Measurements from ENCODE around the gene ULK4.

- no peak for TF ChIP-seq CTCF (IDR thresholded peaks at IDR 0.05; ENCODE audit: low read depth, low read length)
- no peak for TF ChIP-seq POLR2A (IDR thresholded peaks at IDR 0.05; ENCODE audit: extremely low read depth, insufficient read length)
Measured at GRCh38 chr3:41223691-41224090, 738.2 kb downstream of the ULK4 start.

All from NB4 (cell line).